Loucy (cell line): Measurements from ENCODE around the gene DOK6.

Experiments
- H2AFZ ChIP-seq: fragments of 200-600 bp; sonication (generic); 2 replicates; pipeline ENCODE4 v1.6.0; 2016; ENCODE audit warnings: antibody characterized with exemption, mild to moderate bottlenecking, low read length, moderate library complexity
- H3F3A ChIP-seq: fragments of 200-600 bp; 2 replicates; pipeline ENCODE4 v1.6.0; 2016; ENCODE audit warnings: antibody characterized with exemption, low read depth, mild to moderate bottlenecking
- H3K27me3 ChIP-seq: fragments of 200-600 bp; sonication (generic); 2 replicates; pipeline ENCODE4 v1.6.1; 2014; ENCODE audit warnings: low read length, mild to moderate bottlenecking; ENCODE audit not compliant: insufficient read depth, poor library complexity, severe bottlenecking
- H3K36me3 ChIP-seq: fragments of 200-600 bp; sonication (generic); 2 replicates; pipeline ENCODE4 v1.6.1; 2016; ENCODE audit warnings: low read length; ENCODE audit not compliant: insufficient read depth
- H3K4me1 ChIP-seq: fragments of 200-600 bp; sonication (generic); 2 replicates; pipeline ENCODE4 v1.5.1; 2014; ENCODE audit warnings: low read length, mild to moderate bottlenecking; ENCODE audit not compliant: insufficient read depth, poor library complexity, severe bottlenecking
- H3K4me2 ChIP-seq: fragments of 200-600 bp; sonication (generic); 2 replicates; pipeline ENCODE4 v1.6.0; 2014; ENCODE audit warnings: antibody characterized with exemption, low read length, low read depth, mild to moderate bottlenecking; ENCODE audit not compliant: poor library complexity, severe bottlenecking
- H3K4me3 ChIP-seq: fragments of 200-600 bp; sonication (generic); 2 replicates; pipeline ENCODE4 v1.5.1; 2014; ENCODE audit warnings: low read length, mild to moderate bottlenecking, mixed read lengths; ENCODE audit not compliant: poor library complexity, severe bottlenecking
- H3K79me2 ChIP-seq: fragments of 200-600 bp; sonication (generic); 2 replicates; pipeline ENCODE4 v1.6.1; 2014; ENCODE audit warnings: low read length; ENCODE audit not compliant: insufficient read depth
- H3K9ac ChIP-seq: fragments of 200-600 bp; sonication (generic); 2 replicates; pipeline ENCODE4 v1.6.0; 2014; ENCODE audit warnings: mild to moderate bottlenecking, low read depth, low read length, moderate library complexity; ENCODE audit not compliant: poor library complexity, severe bottlenecking
- H3K9me2 ChIP-seq: fragments of 200-600 bp; sonication (generic); replicated peaks from 2 replicates; pipeline ENCODE4 v1.6.1; 2016; ENCODE audit warnings: low read depth, low read length, mixed read lengths
- H3K9me3 ChIP-seq: fragments of 200-600 bp; sonication (generic); 2 replicates; pipeline ENCODE4 v1.6.1; 2014; ENCODE audit warnings: mild to moderate bottlenecking, antibody characterized with exemption, low read length, low read depth; ENCODE audit not compliant: insufficient read depth
- H4K20me1 ChIP-seq: fragments of 200-600 bp; sonication (generic); 2 replicates; pipeline ENCODE4 v1.6.0; 2014; ENCODE audit warnings: antibody characterized with exemption, low read length, mild to moderate bottlenecking; ENCODE audit not compliant: insufficient read depth, poor library complexity, severe bottlenecking
- CTCF ChIP-seq: fragments of 200-600 bp; sonication (generic); conservative IDR thresholded peaks from 2 replicates; pipeline ENCODE4 v1.5.1; 2014; ENCODE audit warnings: mild to moderate bottlenecking, antibody characterized with exemption, low read length
- EZH2phosphoT487 ChIP-seq: fragments of 200-600 bp; IDR thresholded peaks from 2 replicates; pipeline ENCODE4 v1.6.1; 2018; ENCODE audit warnings: antibody characterized with exemption, mild to moderate bottlenecking, moderate library complexity, borderline replicate concordance

DOK6 gene

GRCh38 chr18:69495338-69495737, 94.7 kb downstream of the DOK6 start:
- H3K4me2 ChIP-seq, result no peak overlapping the region
- H3K9me3 ChIP-seq, result no peaks in the 10 kb centered on the region
- H2AFZ ChIP-seq, result no peak overlapping the region
- no peaks in the 10 kb centered on the region for H3K79me2 ChIP-seq
- no peak overlapping the region for H3K9ac ChIP-seq
- H3K9me2 ChIP-seq, result no peaks in the 10 kb centered on the region
- no peaks in the 10 kb centered on the region for H4K20me1 ChIP-seq
- TF ChIP-seq EZH2phosphoT487 (no peak), CTCF (no peak)
- no peaks in the 10 kb centered on the region for H3F3A ChIP-seq
- H3K4me1 ChIP-seq, result no peaks in the 10 kb centered on the region
- H3K36me3 ChIP-seq, result no peaks in the 10 kb centered on the region
- no peak overlapping the region for H3K4me3 ChIP-seq
- H3K27me3 ChIP-seq, result no peaks in the 10 kb centered on the region

- no peaks in the 10 kb centered on the region for H3K4me1 ChIP-seq
- no peak overlapping the region for H3K4me2 ChIP-seq
- H3K9ac ChIP-seq, result no peak overlapping the region
- no peaks in the 10 kb centered on the region for H4K20me1 ChIP-seq
- no peaks in the 10 kb centered on the region for H3K9me2 ChIP-seq
- H3F3A ChIP-seq, result no peaks in the 10 kb centered on the region
- H2AFZ ChIP-seq, result no peak overlapping the region
- H3K9me3 ChIP-seq, result no peaks in the 10 kb centered on the region
- no peaks in the 10 kb centered on the region for H3K36me3 ChIP-seq
- TF ChIP-seq EZH2phosphoT487 (no peak), CTCF (no peak)
- no peak overlapping the region for H3K4me3 ChIP-seq
- H3K79me2 ChIP-seq, result no peaks in the 10 kb centered on the region
- no peaks in the 10 kb centered on the region for H3K27me3 ChIP-seq
These were observed 95.3 kb downstream of the DOK6 start for GRCh38 chr18:69495841-69496533.

GRCh38 chr18:69518989-69519388, 118.3 kb downstream of the DOK6 start:
- Histone ChIP-seq H3K9me2 (no peaks in the 10 kb centered on the region), H3K9ac (no peak overlapping the region), H3K9me3 (no peaks in the 10 kb centered on the region), H3K36me3 (no peaks in the 10 kb centered on the region), H3K4me2 (no peak overlapping the region), H2AFZ (no peak overlapping the region), H3F3A (no peaks in the 10 kb centered on the region), H4K20me1 (no peaks in the 10 kb centered on the region), H3K4me1 (no peaks in the 10 kb centered on the region), H3K4me3 (no peak overlapping the region), H3K79me2 (no peaks in the 10 kb centered on the region), H3K27me3 (no peaks in the 10 kb centered on the region)
- no peak for TF ChIP-seq EZH2phosphoT487
- TF ChIP-seq CTCF, result no peak
